ENCODE results near the gene AUTS2.

DNA sequence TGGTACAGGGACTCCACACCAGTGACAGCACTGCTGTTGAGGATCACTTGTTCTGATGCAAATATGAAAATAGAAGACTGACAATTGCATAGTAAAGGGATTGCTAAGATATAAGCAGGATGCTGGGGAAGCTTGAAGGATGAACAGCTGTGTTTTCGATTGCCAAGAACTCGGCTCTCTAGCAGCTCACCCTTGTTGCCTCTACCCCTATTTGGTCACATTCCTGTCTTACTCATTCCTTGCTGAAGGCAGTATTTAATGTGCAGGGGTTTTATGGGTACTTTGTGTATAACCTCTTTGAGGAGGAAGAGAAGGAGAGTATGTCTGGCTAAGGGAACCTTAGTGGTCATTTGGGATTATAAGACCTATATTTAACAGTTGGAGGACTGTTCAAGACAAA is 218.8 kb downstream of the AUTS2 start:
- TF ChIP-seq EZH2 (IDR thresholded peaks at IDR 0.05; ENCODE audit: low read depth, unreplicated experiment) = no peak
- TF ChIP-seq, protein P1, sequence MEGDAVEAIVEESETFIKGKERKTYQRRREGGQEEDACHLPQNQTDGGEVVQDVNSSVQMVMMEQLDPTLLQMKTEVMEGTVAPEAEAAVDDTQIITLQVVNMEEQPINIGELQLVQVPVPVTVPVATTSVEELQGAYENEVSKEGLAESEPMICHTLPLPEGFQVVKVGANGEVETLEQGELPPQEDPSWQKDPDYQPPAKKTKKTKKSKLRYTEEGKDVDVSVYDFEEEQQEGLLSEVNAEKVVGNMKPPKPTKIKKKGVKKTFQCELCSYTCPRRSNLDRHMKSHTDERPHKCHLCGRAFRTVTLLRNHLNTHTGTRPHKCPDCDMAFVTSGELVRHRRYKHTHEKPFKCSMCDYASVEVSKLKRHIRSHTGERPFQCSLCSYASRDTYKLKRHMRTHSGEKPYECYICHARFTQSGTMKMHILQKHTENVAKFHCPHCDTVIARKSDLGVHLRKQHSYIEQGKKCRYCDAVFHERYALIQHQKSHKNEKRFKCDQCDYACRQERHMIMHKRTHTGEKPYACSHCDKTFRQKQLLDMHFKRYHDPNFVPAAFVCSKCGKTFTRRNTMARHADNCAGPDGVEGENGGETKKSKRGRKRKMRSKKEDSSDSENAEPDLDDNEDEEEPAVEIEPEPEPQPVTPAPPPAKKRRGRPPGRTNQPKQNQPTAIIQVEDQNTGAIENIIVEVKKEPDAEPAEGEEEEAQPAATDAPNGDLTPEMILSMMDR (conservative IDR thresholded peaks at IDR 0.05; ENCODE audit: low read depth in 2 of 2) = no peak
- TF ChIP-seq, protein P2, sequence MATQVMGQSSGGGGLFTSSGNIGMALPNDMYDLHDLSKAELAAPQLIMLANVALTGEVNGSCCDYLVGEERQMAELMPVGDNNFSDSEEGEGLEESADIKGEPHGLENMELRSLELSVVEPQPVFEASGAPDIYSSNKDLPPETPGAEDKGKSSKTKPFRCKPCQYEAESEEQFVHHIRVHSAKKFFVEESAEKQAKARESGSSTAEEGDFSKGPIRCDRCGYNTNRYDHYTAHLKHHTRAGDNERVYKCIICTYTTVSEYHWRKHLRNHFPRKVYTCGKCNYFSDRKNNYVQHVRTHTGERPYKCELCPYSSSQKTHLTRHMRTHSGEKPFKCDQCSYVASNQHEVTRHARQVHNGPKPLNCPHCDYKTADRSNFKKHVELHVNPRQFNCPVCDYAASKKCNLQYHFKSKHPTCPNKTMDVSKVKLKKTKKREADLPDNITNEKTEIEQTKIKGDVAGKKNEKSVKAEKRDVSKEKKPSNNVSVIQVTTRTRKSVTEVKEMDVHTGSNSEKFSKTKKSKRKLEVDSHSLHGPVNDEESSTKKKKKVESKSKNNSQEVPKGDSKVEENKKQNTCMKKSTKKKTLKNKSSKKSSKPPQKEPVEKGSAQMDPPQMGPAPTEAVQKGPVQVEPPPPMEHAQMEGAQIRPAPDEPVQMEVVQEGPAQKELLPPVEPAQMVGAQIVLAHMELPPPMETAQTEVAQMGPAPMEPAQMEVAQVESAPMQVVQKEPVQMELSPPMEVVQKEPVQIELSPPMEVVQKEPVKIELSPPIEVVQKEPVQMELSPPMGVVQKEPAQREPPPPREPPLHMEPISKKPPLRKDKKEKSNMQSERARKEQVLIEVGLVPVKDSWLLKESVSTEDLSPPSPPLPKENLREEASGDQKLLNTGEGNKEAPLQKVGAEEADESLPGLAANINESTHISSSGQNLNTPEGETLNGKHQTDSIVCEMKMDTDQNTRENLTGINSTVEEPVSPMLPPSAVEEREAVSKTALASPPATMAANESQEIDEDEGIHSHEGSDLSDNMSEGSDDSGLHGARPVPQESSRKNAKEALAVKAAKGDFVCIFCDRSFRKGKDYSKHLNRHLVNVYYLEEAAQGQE (IDR thresholded peaks at IDR 0.05; ENCODE audit: unreplicated experiment) = no peak
- TF ChIP-seq POLR2AphosphoS5 (IDR thresholded peaks at IDR 0.05; ENCODE audit: low read depth) = no peak

Measured in GM23338 (cell line).